Fibroblast of the aortic adventitia (primary cell): ENCODE measurements around the gene GPC5. TPM values are rescaled to one million over a fixed set of nuclear protein-coding genes. Genes with fewer than 3 reads are reported as not detected.

Source experiments
- DNase-seq: peaks from one replicate; pipeline ENCODE4 v3.0.0-alpha.2; 2010; ENCODE audit warnings: low read depth
- H3K4me3 ChIP-seq: 2 replicates; pipeline ENCODE4 v1.5.1; 2011; ENCODE audit warnings: low read depth, mild to moderate bottlenecking, control low read depth, low read length, moderate library complexity
- total RNA-seq: library from RNA; depleted of rRNA; stranded (reverse); fragments of >200 nt; gene quantifications from 2 replicates; pipeline ENCODE4 v1.2.3, GENCODE V29; 2012; ENCODE audit warnings: low replicate concordance
- TF ChIP-seq, protein P1 (sequence below): IDR thresholded peaks from 2 replicates; pipeline ENCODE4 v1.5.1; 2011; ENCODE audit warnings: mild to moderate bottlenecking, low read length, control low read depth, inconsistent platforms; ENCODE audit not compliant: insufficient read depth

Gene GPC5
- total RNA-seq, 1 donor = 0.18 TPM

GRCh38 chr13:91579320-91579719 lies 180.9 kb downstream of the GPC5 start:
- no peak for DNase-seq
- TF ChIP-seq, protein P1, sequence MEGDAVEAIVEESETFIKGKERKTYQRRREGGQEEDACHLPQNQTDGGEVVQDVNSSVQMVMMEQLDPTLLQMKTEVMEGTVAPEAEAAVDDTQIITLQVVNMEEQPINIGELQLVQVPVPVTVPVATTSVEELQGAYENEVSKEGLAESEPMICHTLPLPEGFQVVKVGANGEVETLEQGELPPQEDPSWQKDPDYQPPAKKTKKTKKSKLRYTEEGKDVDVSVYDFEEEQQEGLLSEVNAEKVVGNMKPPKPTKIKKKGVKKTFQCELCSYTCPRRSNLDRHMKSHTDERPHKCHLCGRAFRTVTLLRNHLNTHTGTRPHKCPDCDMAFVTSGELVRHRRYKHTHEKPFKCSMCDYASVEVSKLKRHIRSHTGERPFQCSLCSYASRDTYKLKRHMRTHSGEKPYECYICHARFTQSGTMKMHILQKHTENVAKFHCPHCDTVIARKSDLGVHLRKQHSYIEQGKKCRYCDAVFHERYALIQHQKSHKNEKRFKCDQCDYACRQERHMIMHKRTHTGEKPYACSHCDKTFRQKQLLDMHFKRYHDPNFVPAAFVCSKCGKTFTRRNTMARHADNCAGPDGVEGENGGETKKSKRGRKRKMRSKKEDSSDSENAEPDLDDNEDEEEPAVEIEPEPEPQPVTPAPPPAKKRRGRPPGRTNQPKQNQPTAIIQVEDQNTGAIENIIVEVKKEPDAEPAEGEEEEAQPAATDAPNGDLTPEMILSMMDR = no peak
- H3K4me3 ChIP-seq = no peak overlapping the region

- DNase-seq = no peak
- H3K4me3 ChIP-seq = no peak overlapping the region
- TF ChIP-seq, protein P1 = no peak
Observed at GRCh38 chr13:91580749-91581148, 182.3 kb downstream of the GPC5 start.

DNA sequence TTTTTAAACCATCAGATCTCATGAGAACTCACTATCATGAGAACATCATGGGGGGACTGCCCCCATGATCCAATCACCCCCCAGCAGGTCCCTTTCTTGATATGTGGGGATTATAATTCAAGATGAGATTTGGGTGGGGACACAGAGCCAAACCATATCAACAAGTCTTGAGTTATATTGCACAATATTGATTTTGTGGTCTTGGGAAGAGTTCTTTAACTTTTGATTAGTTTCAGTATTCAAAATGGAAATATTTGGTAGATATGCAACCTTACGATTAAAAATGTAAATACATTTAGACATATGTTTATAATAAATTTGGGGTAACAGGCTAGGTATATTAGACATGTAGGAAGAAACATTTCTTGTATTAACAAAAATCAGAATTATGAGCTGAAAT lies 188.2 kb downstream of the GPC5 start:
- TF ChIP-seq, protein P1 = no peak
- no peak overlapping the region for H3K4me3 ChIP-seq
- DNase-seq = no peak

DNA sequence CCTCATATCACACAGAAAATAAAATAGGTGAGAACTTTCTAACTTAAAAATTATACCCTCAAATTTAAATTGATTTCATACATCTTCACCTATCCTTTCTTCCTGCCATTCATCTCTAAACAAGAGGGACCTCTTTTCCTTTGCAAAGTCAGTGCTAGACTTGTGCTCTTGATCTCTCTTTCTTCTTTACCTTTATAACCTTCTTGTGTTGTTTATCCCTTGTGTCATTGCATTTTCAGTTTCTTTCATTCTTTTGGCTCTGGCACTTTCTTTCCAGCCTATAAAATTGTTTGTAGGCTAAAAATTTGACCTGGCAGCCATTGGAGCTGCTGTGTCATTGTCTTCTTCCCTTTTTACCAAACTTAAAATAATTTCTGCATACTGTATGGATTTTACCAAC lies 190.1 kb downstream of the GPC5 start:
- TF ChIP-seq, protein P1 = no peak
- DNase-seq = no peak
- H3K4me3 ChIP-seq = no peak overlapping the region

- DNase-seq = no peak
- TF ChIP-seq, protein P1 = no peak
- no peak overlapping the region for H3K4me3 ChIP-seq
Observed at GRCh38 chr13:91592056-91593014, 193.9 kb downstream of the GPC5 start.

GRCh38 chr13:91593456-91593855 lies 195.0 kb downstream of the GPC5 start:
- TF ChIP-seq, protein P1 = no peak
- no peak overlapping the region for H3K4me3 ChIP-seq
- no peak for DNase-seq
